HG02981 (cell line): ENCODE measurements around the gene FRAS1.
"Not testable (repeated sequence)": the region's sequence is repeated elsewhere in the genome, so short reads cannot be mapped to it uniquely, and the experiment has no call there.

ENCODE experiments used
- ATAC-seq: cut with Tn5 transposase; IDR thresholded peaks from one replicate; pipeline ENCODE4 v1.9.1; 2021; ENCODE audit warnings: mild to moderate bottlenecking, moderate library complexity; ENCODE audit not compliant: unreplicated experiment

Gene FRAS1

DNA sequence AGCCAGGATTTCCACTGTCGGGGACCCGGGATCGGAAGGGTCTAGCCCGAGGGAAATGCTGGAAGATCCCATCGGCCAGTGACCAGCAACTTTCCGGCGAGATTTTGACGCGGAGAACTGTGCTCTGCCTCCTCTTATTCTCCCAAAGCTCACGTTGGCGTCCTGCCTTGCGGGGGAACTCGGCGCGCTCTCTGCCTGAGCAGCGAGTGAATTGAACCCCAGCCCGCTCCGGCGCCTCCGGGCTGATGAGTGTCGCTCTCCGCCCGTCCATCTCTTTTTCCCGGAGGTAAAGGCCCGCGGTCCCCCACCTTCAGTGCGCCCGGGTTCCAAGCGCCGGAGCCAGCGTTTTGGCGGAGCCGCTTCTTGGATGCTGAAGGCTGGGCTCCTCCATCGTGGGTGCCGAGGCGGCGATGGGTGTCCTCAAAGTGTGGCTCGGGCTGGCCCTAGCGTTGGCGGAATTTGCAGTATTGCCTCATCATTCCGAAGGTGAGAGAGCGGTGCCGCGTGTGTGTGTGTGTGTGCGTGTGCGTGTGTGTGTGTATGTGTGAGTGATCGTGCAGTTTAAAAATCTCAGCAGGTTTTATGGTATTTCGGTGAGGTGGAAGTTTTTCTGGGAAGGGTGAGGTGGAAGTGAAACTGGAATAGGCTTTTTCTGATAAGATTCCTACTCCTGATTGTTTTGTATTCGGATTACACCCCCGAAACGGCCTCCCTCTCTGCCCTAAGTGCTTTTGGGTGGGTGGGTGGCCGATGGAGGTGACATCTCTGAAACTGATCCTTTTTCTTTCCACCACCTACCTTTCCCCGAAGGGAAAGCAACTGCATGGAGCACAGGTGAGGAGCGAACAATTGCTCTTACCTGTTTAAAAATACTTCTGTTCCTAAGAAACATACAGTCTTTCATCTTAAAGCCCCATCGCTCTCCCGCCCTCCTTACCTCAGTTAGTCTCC is 752 bp downstream of the FRAS1 start:
- no peak for ATAC-seq

DNA sequence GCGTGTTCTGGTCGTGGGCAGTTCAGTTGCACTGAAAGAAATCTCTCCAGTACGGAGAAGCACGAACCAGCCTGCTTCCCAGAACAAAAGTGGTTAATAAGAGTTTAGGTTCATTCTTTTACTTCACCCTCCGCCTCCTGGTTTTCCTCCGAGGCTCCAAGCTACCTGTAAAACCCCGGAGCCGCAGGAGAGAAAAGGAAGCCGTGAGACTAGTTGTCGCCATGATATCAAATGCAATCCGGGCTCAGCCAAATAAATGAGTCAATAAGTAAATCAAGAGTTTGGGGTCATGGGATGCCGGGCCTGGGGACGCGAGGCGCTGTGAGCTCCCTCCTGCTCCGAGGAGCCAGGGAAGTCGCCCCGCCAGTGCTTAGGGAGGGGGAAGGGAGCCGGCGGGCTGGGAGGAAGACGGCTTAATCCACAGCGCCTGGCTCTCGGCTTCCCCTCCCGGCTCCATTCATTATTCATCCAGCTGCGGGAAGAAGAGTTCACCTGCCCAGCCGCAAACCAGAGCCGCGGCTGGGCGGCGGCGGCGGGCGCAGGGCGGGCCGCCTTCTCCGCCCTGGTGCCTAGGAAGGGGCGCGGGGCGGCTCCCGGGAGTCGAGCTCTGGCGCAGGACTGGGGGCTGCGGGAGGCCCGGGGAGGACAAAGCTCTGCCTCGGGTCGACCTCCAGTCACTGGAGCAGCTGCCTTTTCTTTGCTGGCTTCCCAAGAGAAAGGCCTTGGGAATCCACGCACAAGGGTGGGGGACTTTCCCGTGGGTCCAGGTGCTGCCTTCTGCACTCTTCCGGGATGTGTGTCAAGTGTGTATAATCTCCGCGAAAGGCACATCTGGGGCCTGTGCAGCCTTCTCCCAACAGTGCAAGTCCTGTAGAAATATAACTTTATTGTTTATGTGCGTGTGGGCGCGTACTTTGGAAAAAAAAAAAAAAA is 1.7 kb downstream of the FRAS1 start:
- ATAC-seq, result no peak

DNA sequence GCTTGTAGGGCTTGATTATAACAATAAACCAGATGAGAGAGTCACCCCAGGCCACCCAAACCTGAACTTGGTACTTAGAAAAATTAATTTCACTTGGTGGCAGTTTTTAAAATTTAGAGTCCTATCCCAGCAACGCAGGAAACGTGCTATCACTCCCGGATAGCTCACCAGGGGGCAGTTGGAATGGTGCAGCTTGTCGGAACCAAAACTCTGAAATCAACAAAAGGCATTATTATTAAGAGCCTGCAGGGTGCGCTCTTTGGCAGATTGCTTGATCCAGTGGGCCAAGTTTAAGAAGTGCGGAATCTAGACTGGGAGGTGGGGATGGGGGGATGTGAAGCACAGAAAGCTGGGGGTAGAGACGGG is 2.4 kb downstream of the FRAS1 start:
- no peak for ATAC-seq

DNA sequence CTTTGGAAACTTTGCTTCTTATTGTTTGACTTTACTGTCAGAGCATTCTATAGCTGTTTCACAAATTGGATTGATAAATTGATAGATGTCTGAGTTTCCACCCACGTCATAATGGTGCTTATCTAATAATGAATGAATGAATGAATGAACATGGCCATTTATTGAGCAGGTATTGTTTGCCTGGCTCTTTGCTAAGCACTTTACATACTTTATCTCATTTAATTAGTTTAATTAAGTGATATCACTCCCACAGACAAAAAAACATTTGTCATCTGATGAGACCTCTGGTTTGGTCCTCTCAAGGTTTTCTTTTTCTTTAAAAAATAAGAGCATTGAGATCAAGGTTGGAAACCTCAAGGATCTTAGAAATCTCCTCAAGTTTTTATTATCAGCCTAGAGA is 2.8 kb downstream of the FRAS1 start:
- no peak for ATAC-seq

DNA sequence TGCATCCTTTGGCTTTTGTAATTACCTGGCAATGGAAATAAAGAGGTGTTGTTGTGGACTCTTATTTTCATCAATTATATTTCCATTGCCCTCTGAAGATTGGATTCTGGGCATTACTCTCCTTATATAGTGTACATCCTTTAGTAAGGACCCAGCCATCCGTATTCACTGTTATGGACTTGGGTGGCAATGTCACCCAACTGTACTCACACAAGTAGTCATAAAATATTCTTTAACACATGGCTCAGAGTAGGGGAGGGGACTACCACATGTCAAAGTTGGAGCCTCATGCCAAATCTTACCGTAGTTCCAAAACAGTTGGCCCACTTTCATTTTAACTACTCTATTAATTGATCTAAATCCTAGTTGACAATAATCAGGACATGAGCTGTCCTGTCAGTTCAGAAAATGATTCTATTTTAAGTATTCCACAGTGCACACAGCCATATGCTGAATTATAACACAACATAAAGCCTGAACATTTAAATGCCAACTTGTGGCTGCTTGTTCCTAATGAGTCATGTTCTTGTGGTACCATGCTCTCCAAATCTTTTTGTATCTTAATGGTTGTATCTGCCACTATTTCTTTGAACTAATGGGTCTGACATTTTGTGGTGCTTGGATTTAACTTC is 4.9 kb downstream of the FRAS1 start:
- no peak for ATAC-seq

DNA sequence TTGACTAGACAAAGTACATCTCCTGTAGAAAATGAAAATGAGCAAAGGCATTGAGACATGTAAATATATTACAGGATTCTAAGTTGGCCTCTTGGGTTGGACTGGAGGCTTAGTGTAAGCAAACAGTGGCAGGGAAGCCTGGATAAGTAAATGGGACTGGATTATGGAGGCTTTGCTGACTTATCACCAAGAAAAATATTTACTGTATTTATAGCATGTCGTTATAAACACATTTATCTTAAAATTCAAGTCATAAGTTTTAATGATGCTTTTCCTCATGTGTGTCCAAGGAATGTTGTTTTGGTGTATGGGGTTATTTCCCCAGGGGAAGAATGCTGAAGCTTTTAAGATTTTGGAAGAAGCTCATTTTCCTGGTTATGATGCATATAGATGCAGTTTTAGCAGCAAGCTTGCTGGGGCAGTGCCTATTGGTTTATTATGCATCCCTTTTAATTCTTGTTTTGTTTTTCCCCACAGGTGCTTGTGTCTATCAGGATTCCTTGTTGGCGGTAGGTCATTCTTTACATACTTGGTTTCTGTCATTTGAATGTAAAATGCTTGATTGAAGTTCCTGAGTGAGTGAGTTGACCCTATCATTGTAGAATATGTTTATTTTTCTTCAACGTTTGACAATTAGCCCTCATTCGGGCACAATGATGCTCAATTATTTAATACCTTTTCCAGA is 8.5 kb downstream of the FRAS1 start:
- ATAC-seq, result no peak

DNA sequence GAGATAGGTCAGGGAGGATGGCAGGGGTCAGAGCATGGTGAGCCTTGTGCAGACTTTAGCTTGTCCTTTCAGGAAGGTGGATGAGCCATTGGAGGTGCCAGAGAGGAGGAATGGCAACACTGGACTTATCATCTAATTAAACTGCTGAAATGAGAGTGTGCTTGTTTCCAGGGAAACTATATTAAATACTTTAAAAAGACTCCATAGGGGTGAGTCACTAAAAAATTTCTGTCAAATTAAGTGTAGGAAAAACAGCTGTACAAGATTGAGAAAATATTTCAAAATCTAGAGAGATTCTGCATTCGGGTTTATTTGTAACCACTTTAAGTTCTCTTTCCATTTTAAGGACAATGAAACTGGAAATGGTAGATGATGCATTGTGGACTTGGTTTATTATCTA is 11.4 kb downstream of the FRAS1 start:
- ATAC-seq, result no peak

DNA sequence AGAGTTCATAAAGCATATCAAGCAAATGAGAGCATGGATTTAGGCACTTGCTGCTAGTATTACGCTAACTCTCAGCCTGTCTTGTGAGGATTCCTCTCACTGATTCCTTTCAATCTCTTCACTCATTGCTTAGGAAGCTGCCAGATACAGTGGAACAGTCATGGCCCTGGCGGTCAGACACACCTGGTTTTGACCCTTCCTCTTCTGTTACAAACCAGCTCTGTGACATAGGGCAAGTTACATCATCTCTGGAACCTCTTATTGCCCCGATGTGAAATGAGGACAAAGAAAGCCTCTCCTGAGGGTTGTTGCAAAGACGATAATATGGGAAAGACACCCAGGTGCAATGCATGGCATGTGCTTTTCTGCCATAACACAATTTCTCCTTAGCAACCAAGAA is 12.2 kb downstream of the FRAS1 start:
- no peak for ATAC-seq

DNA sequence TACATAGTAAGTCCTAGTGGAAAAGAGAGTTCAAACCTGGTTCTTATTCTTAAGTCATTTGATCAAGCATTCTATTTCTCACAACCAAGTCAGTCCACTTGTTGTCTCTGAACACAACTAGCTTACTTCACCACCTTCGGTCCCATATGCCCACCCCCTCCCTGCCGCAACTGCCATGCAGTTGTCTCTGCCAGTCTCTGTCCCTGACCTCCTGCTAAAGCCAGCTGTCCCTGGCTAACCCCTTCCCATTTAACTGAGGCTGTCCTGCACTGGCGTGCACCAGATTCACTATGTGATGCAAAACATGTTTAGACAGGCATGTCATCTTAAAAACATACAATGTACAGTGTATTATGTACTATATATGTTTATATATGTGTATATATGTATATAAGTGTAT is 12.7 kb downstream of the FRAS1 start:
- ATAC-seq, result no peak

DNA sequence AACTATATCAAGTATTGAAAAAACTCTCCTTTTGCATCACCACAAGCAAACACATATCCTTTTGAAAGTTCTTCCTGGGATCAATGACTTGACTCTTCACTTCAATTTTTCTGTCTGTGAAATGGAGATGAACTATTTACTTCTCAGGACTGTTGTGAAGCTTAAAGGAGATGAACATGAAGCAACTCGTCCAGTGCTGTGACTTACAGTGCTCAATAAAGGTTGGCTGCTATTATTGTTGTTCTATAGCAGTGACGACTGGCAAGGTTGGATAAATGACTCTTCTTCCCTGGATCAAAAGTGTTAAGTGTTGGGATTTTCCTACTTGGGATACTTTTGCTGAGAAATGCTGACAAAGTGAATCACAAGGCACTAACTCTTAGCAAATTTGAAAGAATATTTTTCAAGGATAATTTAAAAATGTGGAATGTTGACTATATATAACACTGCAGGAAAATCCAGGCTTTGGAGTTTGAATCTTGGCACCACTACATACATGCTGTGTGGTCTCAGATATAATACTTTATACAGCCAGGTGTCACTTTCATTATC is 13.7 kb downstream of the FRAS1 start:
- ATAC-seq, result no peak

DNA sequence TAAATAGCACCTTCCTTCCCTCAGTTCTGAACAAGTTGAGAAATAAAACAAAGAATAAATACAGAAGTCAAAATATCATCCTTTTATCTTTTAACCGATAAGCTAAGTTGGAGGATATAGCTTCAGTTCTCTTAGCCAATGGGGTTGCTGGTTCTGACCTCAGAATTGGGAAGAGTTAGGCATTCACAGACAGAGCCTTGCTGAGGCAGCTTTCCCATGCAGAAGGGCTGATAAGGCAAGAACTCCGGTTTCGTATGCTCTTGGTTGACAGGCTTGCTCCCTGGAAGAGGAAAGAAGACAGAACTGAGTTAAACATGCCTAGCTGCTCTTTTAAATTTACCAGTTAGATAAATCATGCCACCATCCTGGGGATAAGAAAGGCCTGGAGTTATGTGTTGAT is 17.6 kb downstream of the FRAS1 start:
- no peak for ATAC-seq

DNA sequence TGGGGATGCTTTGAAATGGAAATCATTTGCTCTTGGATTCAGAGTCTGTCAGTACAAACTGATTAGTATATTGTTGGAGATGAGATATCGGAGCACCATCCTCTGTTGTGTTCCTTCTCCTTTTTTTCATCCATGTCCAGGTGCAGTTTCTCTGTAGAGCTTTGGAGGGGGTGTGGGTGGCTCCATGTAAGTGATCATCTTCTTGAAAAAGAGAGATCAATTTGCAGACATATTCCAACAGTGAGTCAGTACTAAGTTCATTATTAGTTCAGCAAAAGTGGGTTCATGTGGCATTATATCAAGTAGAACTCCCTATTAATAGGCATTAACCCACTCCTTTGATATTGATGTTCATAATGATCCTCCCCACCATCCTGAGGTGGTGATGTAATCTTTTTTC is 18.9 kb downstream of the FRAS1 start:
- ATAC-seq, result no peak

DNA sequence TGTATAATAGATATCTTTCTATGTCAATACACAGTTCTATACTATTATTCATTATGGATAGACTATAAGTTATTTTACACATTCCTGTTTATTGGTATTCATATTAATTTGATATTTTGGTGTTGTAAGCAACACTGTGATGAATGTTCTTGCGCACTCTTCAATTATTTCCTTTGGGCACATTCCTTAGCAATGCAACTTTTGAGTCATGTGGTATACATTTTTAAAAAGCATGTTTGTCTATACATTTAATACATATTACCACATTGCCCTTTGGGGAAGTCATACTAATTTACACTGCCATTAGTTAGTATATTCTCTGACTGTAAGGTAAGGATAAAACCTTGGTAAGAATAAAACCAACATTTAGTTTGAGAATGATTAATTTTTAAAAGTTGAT is 21.0 kb downstream of the FRAS1 start:
- no peak for ATAC-seq

DNA sequence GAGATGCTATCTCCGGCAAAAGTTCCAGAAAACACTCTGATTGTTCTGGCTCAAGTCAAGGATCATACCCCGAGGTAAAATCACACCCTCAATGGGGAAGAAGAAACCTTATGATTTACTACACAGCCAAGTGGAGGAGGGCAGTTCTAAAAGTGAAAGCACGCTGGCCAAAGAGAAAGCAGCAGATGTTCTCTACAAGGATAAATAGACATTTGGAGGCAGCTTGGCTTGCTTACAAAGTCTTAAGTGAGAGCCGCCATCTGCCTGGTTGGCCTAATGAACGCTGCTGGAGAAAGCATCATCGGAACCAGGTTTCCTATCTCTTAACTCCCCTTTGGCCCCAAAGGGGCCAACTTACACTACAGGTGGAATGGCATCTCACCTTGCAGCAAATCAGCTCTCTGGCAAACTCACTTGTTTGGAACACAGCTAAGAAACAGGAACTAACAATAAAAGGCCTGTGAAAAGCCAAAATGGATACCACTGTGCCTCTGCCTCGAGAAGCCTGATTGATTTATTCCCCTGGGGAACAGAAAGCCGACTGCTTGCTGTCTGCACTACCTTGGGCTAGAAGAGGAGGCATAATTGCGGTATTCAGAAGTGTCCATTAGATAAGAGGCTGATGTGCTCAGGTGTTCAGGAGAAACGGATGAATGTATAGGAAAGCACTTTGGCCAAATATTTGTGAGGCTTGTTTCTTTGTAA is 22.8 kb downstream of the FRAS1 start:
- no peak for ATAC-seq

DNA sequence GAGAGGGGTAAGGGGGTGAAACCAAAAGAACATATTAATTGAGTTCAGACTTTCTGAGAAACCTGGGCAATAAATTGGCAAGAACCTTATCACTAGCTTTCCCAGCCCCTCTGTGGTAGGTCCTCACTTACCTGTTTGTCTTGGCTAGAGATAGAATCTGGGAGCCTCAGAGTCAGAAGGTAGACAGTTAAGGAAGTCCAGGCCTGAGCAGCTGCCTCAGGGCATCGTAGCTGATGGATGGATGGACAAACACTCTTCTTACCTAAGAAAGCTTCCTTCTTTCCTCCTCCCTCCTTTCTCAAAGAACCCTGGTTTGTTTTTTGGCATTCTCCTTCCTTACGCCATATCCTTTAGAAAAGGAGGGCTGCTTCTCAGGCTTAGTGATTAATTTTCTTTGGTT is 24.4 kb downstream of the FRAS1 start:
- ATAC-seq, result no peak

DNA sequence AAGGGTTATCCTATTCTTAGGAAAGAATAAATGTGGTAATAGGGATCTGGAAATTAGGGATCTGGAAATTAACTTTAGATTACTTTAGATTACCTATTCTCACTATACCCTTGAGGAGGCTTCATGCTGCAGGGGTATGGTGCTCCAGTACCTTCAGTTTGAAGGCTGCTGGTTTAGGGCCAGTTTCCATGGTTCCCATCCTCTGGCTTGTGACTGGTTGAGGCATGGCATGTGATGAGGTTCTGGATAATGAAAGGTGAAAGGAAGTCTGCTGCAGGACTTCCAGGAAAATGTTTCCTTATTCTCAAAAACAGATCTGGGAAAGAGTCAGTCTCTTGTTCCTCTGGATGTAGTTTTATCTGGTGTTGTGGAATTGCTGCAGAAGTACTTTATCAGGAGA is 25.9 kb downstream of the FRAS1 start:
- ATAC-seq, result no peak

DNA sequence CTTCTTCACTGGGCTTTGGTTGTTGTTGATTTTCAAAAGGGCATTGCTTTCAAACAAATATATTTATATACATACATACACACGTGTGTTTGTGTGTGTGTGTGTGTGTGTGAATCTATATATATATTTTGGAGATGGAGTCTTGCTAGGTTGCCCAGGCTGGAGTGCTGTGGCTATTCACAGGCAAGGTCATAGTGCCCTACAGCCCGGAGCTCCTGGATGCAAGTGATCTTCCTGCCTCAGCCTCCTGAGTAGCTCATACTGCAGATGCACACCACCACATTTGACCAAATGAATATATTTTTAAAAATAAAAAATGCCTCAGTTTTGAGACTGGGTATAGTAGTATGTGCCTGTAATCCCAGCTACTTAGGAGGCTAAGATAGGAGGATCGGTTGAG is 34.4 kb downstream of the FRAS1 start:
- no peak for ATAC-seq

DNA sequence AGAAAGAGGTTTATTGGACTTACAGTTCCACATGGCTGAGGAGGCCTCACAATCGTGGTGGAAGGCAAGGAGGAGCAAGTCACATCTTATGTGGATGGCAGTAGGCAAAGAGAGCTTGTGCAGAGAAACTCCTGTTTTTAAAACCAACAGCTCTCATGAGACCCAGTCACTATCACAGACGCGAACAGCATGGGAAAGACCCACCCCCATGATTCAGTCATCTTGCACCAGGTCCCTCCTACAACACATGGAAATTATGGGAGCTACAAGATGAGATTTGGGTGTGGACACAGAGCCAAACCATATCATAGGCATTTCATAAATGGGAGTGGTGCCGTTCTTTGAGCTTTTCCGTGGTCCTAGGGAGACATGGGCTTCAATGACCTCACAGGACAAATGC is 35.2 kb downstream of the FRAS1 start:
- not testable (repeated sequence) for ATAC-seq

DNA sequence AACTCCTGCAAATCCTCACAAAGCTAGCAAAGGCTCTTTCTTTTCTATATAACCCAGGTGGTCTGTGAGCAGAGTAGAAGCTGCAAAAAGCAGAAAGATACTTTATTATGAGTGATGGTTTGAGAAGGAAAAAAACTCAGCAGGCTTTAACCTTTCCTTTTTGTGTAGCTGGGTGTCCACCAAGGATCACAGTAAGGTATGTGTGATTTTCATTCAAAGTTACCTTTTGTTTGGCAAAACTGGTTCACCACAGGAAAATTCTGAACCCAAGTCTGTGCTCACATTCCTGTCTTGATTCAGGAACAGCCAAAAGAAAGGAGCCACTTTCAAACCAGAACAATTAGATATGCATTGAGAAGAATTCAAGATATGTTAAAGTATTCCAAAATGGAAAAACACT is 35.7 kb downstream of the FRAS1 start:
- ATAC-seq, result no peak

DNA sequence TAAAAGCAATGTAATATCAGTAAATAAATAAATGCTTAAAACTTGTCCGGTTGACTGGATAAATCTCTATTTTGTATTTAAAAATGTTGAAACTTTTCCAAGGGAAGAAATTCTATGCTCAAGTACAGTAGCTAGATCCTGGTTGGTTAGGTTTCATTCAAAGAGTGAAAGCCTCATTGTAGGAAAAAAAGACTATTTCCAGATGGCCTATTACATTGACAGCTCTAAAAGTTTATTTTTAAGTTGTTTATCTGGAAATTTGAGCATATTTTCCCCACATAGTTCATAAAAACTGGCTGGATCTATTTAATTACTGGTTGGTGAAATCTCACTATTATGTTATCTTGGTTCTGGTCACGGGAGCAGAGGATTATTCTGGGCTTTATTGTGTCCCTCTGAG is 38.0 kb downstream of the FRAS1 start:
- ATAC-seq, result no peak
